H1 (cell line): Measurements from ENCODE around the gene LRRTM3. TPM values are rescaled to one million over a fixed set of nuclear protein-coding genes. Genes with fewer than 3 reads are reported as not detected.

Experiments
- CTCF ChIA-PET: fragments of 300-600 bp; sonication (Branson Sonifier 250); formaldehyde crosslinking; loops from one replicate; lab custom pipeline; 2021; ENCODE audit not compliant: partially characterized antibody; lab: Charles Lee
- POLR2A ChIA-PET: fragments of 300-600 bp; sonication (Branson Sonifier 250); formaldehyde crosslinking; loops from one replicate; lab custom pipeline; 2021; ENCODE audit warnings: inconsistent platforms; ENCODE audit not compliant: partially characterized antibody; lab: Charles Lee
- DNase-seq, 2 experiments: peaks; one replicate each; pipeline versions ENCODE4 v3.0.0 to v3.0.0-alpha.2; 2010 to 2022; ENCODE audit warnings: low spot score in 2 of 2, low read depth in 1 of 2, mixed read lengths in 1 of 2
- FAIRE-seq: peaks from 2 replicates; lab custom pipeline; 2011; peaks lifted over from hg19 to GRCh38; lab: Jason Lieb, UNC
- H2AFZ ChIP-seq: 2 replicates; pipeline ENCODE4 v1.8.1; 2012; ENCODE audit warnings: low read length, inconsistent platforms
- H2AK5ac ChIP-seq: 2 replicates; pipeline ENCODE4 v1.6.1; 2013; ENCODE audit warnings: low read depth, low read length
- H2BK120ac ChIP-seq: replicated peaks from 2 replicates; pipeline ENCODE3; 2013; ENCODE audit warnings: low read depth, low read length, inconsistent platforms
- H2BK12ac ChIP-seq: 2 replicates; pipeline ENCODE4 v1.6.1; 2013; ENCODE audit warnings: low read depth, low read length
- H2BK15ac ChIP-seq: 2 replicates; pipeline ENCODE4 v1.6.1; 2013; ENCODE audit warnings: low read length
- H2BK20ac ChIP-seq: 2 replicates; pipeline ENCODE4 v1.6.1; 2013; ENCODE audit warnings: low read length
- H2BK5ac ChIP-seq: 2 replicates; pipeline ENCODE4 v1.6.1; 2013; ENCODE audit warnings: low read depth, low read length
- H3K14ac ChIP-seq: 2 replicates; pipeline ENCODE4 v1.6.1; 2013; ENCODE audit warnings: inconsistent platforms; ENCODE audit not compliant: insufficient read length
- H3K18ac ChIP-seq: 2 replicates; pipeline ENCODE4 v1.6.1; 2013; ENCODE audit warnings: low read length; ENCODE audit errors: extremely low read depth
- H3K23ac ChIP-seq: 2 replicates; pipeline ENCODE4 v1.6.1; 2013; ENCODE audit warnings: inconsistent platforms; ENCODE audit not compliant: insufficient read length
- H3K23me2 ChIP-seq: 2 replicates; pipeline ENCODE4 v1.6.1; 2013; ENCODE audit warnings: low read depth, low read length
- H3K27ac ChIP-seq: 2 replicates; pipeline ENCODE4 v1.6.1; 2011; ENCODE audit warnings: low read depth, low read length, inconsistent platforms
- H3K27me3 ChIP-seq, 4 experiments: replicated peaks in 1 of 4; 1 replicate in 1 of 4; 2 replicates in 3 of 4; pipeline versions ENCODE4 v1.6.1 to v1.8.1; 2011 to 2013; ENCODE audit warnings: low read length in 3 of 4, mild to moderate bottlenecking in 3 of 4, inconsistent platforms in 2 of 4, mixed read lengths in 2 of 4, moderate library complexity in 1 of 4; ENCODE audit not compliant: control insufficient read depth in 3 of 4, insufficient read depth in 3 of 4; ENCODE audit errors: extremely low read depth in 1 of 4
- H3K36me3 ChIP-seq, 4 experiments: 2 replicates each; pipeline versions ENCODE4 v1.6.1 to v1.8.1; 2011 to 2013; ENCODE audit warnings: mild to moderate bottlenecking in 4 of 4, low read length in 3 of 4, moderate library complexity in 2 of 4, control low read depth in 1 of 4, inconsistent platforms in 1 of 4; ENCODE audit not compliant: insufficient read depth in 4 of 4, control insufficient read depth in 2 of 4
- H3K4ac ChIP-seq: replicated peaks from 2 replicates; pipeline ENCODE3; 2013; ENCODE audit warnings: low read length, low read depth, mixed read lengths, inconsistent platforms; ENCODE audit not compliant: insufficient read length
- H3K4me1 ChIP-seq, 4 experiments: replicated peaks in 1 of 4; 1 replicate in 1 of 4; 2 replicates in 3 of 4; pipeline versions ENCODE4 v1.6.1 to v1.8.1; 2011 to 2013; ENCODE audit warnings: low read length in 3 of 4, inconsistent platforms in 2 of 4, mixed read lengths in 1 of 4; ENCODE audit not compliant: insufficient read depth in 4 of 4, control insufficient read depth in 3 of 4
- H3K4me2 ChIP-seq, 2 experiments: 2 replicates each; pipeline versions ENCODE4 v1.6.1 to v1.8.1; 2011 to 2013; ENCODE audit warnings: low read depth in 2 of 2, low read length in 2 of 2, control low read depth in 1 of 2, inconsistent platforms in 1 of 2, mild to moderate bottlenecking in 1 of 2; ENCODE audit not compliant: insufficient read depth in 1 of 2
- H3K4me3 ChIP-seq, 4 experiments: fragments of 200-600, 300-600 bp in 1 of 4; sonication (generic), shearing (Covaris generic), sonication (Bioruptor Twin) in 1 of 4; 2 replicates each; pipeline versions ENCODE4 v1.5.1 to v1.8.1; 2011 to 2016; ENCODE audit warnings: low read length in 4 of 4, low read depth in 3 of 4, control low read depth in 2 of 4, inconsistent platforms in 2 of 4, mild to moderate bottlenecking in 2 of 4, mixed read lengths in 1 of 4, moderate library complexity in 1 of 4; ENCODE audit not compliant: insufficient read depth in 2 of 4; ENCODE audit errors: extremely low read depth in 1 of 4
- H3K56ac ChIP-seq: replicated peaks from 2 replicates; pipeline ENCODE3; 2013; ENCODE audit warnings: low read depth, mild to moderate bottlenecking, mixed read lengths, low read length, inconsistent platforms; ENCODE audit not compliant: insufficient read length
- H3K79me1 ChIP-seq: 2 replicates; pipeline ENCODE4 v1.6.1; 2013; ENCODE audit warnings: low read depth, low read length, control low read depth
- H3K79me2 ChIP-seq, 2 experiments: 2 replicates each; pipeline versions ENCODE4 v1.6.1 to v1.8.1; 2012 to 2013; ENCODE audit warnings: low read length in 2 of 2, mild to moderate bottlenecking in 2 of 2, inconsistent platforms in 1 of 2; ENCODE audit not compliant: insufficient read depth in 2 of 2, control insufficient read depth in 1 of 2
- H3K9ac ChIP-seq, 4 experiments: replicated peaks in 1 of 4; 1 replicate in 1 of 4; 2 replicates in 3 of 4; pipeline versions ENCODE4 v1.6.1 to v1.8.1; 2011 to 2013; ENCODE audit warnings: low read depth in 3 of 4, low read length in 3 of 4, control low read depth in 2 of 4, mild to moderate bottlenecking in 2 of 4, moderate library complexity in 2 of 4, inconsistent platforms in 1 of 4; ENCODE audit errors: extremely low read depth in 1 of 4
- H3K9me3 ChIP-seq, 2 experiments: 2 replicates each; pipeline versions ENCODE4 v1.6.1 to v1.8.1; 2012 to 2013; ENCODE audit warnings: mild to moderate bottlenecking in 2 of 2, moderate library complexity in 2 of 2, control low read depth in 1 of 2, inconsistent platforms in 1 of 2, low read depth in 1 of 2, low read length in 1 of 2, mixed read lengths in 1 of 2; ENCODE audit not compliant: insufficient read depth in 2 of 2
- H4K20me1 ChIP-seq, 2 experiments: replicated peaks in 1 of 2; 2 replicates each; pipeline versions ENCODE3 to v1.8.1; 2011 to 2013; ENCODE audit warnings: inconsistent platforms in 2 of 2, low read length in 2 of 2, mild to moderate bottlenecking in 1 of 2; ENCODE audit not compliant: insufficient read depth in 2 of 2, control insufficient read depth in 1 of 2
- H4K5ac ChIP-seq: 2 replicates; pipeline ENCODE4 v1.6.1; 2013; ENCODE audit warnings: low read length, low read depth, mixed read lengths, inconsistent platforms; ENCODE audit not compliant: insufficient read length
- H4K8ac ChIP-seq: 2 replicates; pipeline ENCODE4 v1.8.0; 2013; ENCODE audit warnings: mild to moderate bottlenecking, moderate library complexity, low read length, inconsistent platforms; ENCODE audit not compliant: insufficient read depth; ENCODE audit errors: extremely low read depth
- H4K91ac ChIP-seq: replicated peaks from 2 replicates; pipeline ENCODE3; 2013; ENCODE audit warnings: low read length, mixed read lengths, inconsistent platforms; ENCODE audit not compliant: insufficient read length
- CBX5 ChIP-seq: fragments of 300-800, 300-1000 bp; sonication (generic); IDR thresholded peaks from 2 replicates; pipeline ENCODE4 v1.7.1; 2016; ENCODE audit warnings: antibody characterized with exemption, low read length, low read depth
- CBX8 ChIP-seq: fragments of 300-800, 300-1000 bp; sonication (generic); IDR thresholded peaks from 2 replicates; pipeline ENCODE4 v1.7.1; 2016; ENCODE audit warnings: low read depth, low read length, borderline replicate concordance
- EGR1 ChIP-seq: IDR thresholded peaks from 2 replicates; pipeline ENCODE4 v1.6.1; 2011; ENCODE audit warnings: low read depth, low read length, borderline replicate concordance
- GABPA ChIP-seq: IDR thresholded peaks from 2 replicates; pipeline ENCODE4 v1.6.1; 2011; ENCODE audit warnings: mild to moderate bottlenecking, low read length, moderate library complexity, borderline replicate concordance; ENCODE audit not compliant: insufficient read depth
- HDAC6 ChIP-seq: IDR thresholded peaks from one replicate; pipeline ENCODE4 v1.7.1; 2012; ENCODE audit warnings: low read depth, mild to moderate bottlenecking, inconsistent platforms, low read length, moderate library complexity
- RBBP5 ChIP-seq: IDR thresholded peaks from 2 replicates; pipeline ENCODE4 v1.7.1; 2012; ENCODE audit warnings: low read depth, mild to moderate bottlenecking, inconsistent platforms, low read length, moderate library complexity, borderline replicate concordance
- SUZ12 ChIP-seq: fragments of 200-600 bp; sonication (generic); IDR thresholded peaks from 2 replicates; pipeline ENCODE4 v1.6.1; 2012; ENCODE audit warnings: mild to moderate bottlenecking, inconsistent platforms, low read length, moderate library complexity, mixed read lengths
- TAF7 ChIP-seq: optimal IDR thresholded peaks from 2 replicates; pipeline ENCODE3; 2011; ENCODE audit warnings: low read depth, mild to moderate bottlenecking, inconsistent platforms, low read length, moderate library complexity, borderline replicate concordance
- TCF12 ChIP-seq: IDR thresholded peaks from 2 replicates; pipeline ENCODE4 v1.6.1; 2011; ENCODE audit warnings: low read depth, mild to moderate bottlenecking, low read length
- WGBS, 2 experiments: shearing (Covaris generic) in 1 of 2; methylation state at CpG; one replicate each; pipeline versions ENCODE4 v1.1.6 to v1.1.7; 2013 to 2015; ENCODE audit warnings: low lambda C conversion rate in 2 of 2, mixed read lengths in 2 of 2, inconsistent platforms in 1 of 2, low coverage in 1 of 2, missing lambda C conversion rate in 1 of 2; ENCODE audit not compliant: insufficient replicate concordance in 2 of 2, insufficient coverage in 1 of 2, insufficient read length in 1 of 2; ENCODE audit errors: extremely low coverage in 1 of 2, missing lambda C conversion rate in 1 of 2; 5-methylcytosine and 5-hydroxymethylcytosine counted together
- polyA plus RNA-seq, 7 experiments: library from polyadenylated mRNA; depleted of rRNA in 3 of 7; stranded (reverse) in 5 of 7; unstranded in 2 of 7; fragments of >200 nt in 5 of 7; fragments of 200-250 nt in 2 of 7; gene quantifications; 1 replicate in 5 of 7; 2 replicates in 1 of 7; 4 replicates in 1 of 7; pipeline versions ENCODE4 v1.2.1 to v1.2.3, GENCODE V29; 2011 to 2013; ENCODE audit warnings: missing spikeins in 2 of 7, mixed read lengths in 2 of 7
- total RNA-seq: library from RNA; stranded (reverse); fragmentation: NEBNext Ultra II Directional; extraction: Animal tissue kit (Norgen Biotek cat#: 25700); gene quantifications from 2 replicates; pipeline ENCODE4 v1.2.1, GENCODE V29; 2021
- TF ChIP-seq, protein P1 (sequence below): IDR thresholded peaks from 2 replicates; pipeline ENCODE4 v1.6.1; 2012; ENCODE audit warnings: inconsistent platforms
- TF ChIP-seq, protein P2 (sequence below): IDR thresholded peaks from 2 replicates; pipeline ENCODE4 v1.6.1; 2012; ENCODE audit warnings: inconsistent platforms

Gene LRRTM3
- total and polyA plus RNA-seq, 2 of the 8 experiments (the other 6 are each of a cell fraction or from before 2014, with no cell fraction given), result 0.33 to 0.48 TPM

DNA sequence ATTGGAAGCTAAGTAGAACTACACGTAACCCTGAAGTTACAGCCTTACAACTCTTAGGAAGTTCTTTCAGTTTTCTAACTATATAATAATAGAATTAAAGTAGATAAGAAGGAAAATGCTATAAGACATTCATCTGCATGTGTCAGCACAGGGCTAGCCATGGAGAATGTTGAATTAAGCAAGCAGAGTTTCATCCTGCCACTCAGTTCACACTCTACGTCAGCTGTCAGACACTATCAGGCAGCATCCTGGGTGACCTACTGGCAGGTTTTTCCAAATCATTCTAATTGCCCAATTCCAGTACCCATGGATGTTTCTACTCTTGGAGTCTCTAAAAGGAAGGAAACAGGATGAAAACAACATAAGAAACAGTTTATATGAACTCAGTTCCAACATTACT, 45.0 kb upstream of the LRRTM3 start:
- H2BK120ac ChIP-seq, result no peak overlapping the region
- no peak overlapping the region for H2BK12ac ChIP-seq
- no peak overlapping the region for H4K5ac ChIP-seq
- H3K27me3 ChIP-seq, result no peaks in the 10 kb centered on the region
- FAIRE-seq (no peak), DNase-seq (no peak)
- H2AFZ ChIP-seq, result no peak overlapping the region
- H3K9ac ChIP-seq, result no peak overlapping the region
- H3K4me2 ChIP-seq, result no peak overlapping the region
- no peaks in the 10 kb centered on the region for H3K79me1 ChIP-seq
- H2BK15ac ChIP-seq, result no peak overlapping the region
- H3K79me2 ChIP-seq, result no peaks in the 10 kb centered on the region
- no peak overlapping the region for H3K4me3 ChIP-seq
- POLR2A ChIA-PET, result interaction anchor here (0.9 kb wide), 1 partner anchor 47 kb away, joined by 3 read pairs; no protein-coding TSS in a partner anchor
- H3K4me1 ChIP-seq, result no peaks in the 10 kb centered on the region
- H3K27ac ChIP-seq, result no peak overlapping the region
- H4K20me1 ChIP-seq, result no peaks in the 10 kb centered on the region
- no peaks in the 10 kb centered on the region for H3K9me3 ChIP-seq
- 88% methylated on average over 2 of the region's 2 CpGs; no CpG with 5 or more reads in 1 of the 2 experiments for WGBS, 2 experiments
- H3K23me2 ChIP-seq, result no peaks in the 10 kb centered on the region
- H3K36me3 ChIP-seq, result no peaks in the 10 kb centered on the region
- H2BK20ac ChIP-seq, result no peak overlapping the region
- CTCF ChIA-PET, result interaction anchor here (0.6 kb wide), 1 partner anchor 42 kb away, joined by 3 read pairs; no protein-coding TSS in a partner anchor
- H3K18ac ChIP-seq, result no peak overlapping the region
- H3K56ac ChIP-seq, result no peak overlapping the region
- H4K91ac ChIP-seq, result no peak overlapping the region
- H2BK5ac ChIP-seq, result no peak overlapping the region
- no peak overlapping the region for H3K23ac ChIP-seq
- H3K4ac ChIP-seq, result no peak overlapping the region
- H3K14ac ChIP-seq, result no peak overlapping the region
- H4K8ac ChIP-seq, result no peak overlapping the region
- no peak overlapping the region for H2AK5ac ChIP-seq
- TF ChIP-seq HDAC6, result no peak
- TF ChIP-seq, protein P1, sequence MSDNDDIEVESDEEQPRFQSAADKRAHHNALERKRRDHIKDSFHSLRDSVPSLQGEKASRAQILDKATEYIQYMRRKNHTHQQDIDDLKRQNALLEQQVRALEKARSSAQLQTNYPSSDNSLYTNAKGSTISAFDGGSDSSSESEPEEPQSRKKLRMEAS, result no peak
- no peak for TF ChIP-seq EGR1
- no peak for TF ChIP-seq CBX8
- TF ChIP-seq, protein P2, sequence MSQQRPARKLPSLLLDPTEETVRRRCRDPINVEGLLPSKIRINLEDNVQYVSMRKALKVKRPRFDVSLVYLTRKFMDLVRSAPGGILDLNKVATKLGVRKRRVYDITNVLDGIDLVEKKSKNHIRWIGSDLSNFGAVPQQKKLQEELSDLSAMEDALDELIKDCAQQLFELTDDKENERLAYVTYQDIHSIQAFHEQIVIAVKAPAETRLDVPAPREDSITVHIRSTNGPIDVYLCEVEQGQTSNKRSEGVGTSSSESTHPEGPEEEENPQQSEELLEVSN, result no peak
- no peak for TF ChIP-seq GABPA
- TF ChIP-seq TAF7, result no peak
- no peak for TF ChIP-seq CBX5
- TF ChIP-seq RBBP5, result no peak
- TF ChIP-seq SUZ12, result no peak
- no peak for TF ChIP-seq TCF12
- TF ChIP-seq, all 59 proteins: peak for 0
